Activated naive CD4-positive, alpha-beta T cell treated with Interleukin-2 at 50 U/mL for 16 hours (primary cell): ENCODE measurements around the gene ASPSCR1.
"Not testable (repeated sequence)": the region's sequence is repeated elsewhere in the genome, so short reads cannot be mapped to it uniquely, and the experiment has no call there.

Source experiments
- DNase-seq: peaks from one replicate; pipeline ENCODE4 v3.0.0-alpha.2; 2020

Gene ASPSCR1

GRCh38 chr17:81942167-81942553 is 35.3 kb upstream of the ASPSCR1 start:
- no peak for DNase-seq

DNA sequence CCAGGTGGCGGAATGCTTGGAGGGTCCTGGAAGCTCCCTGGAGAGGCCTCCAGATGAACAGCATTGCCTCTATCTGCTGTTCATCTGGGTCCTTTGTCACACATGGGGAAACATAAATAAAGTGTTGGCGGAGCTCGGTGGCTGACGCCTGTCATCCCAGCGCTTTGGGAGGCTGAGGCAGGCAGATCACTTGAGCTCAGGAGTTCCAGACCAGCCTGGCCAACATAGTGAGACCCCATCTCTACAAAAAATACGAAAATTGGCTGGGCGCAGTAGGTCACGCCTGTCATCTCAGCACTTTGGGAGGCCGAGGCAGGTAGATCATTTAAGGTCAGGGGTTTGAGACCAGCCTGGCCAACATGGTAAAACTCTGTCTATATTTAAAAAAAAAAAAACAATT is 32.6 kb upstream of the ASPSCR1 start:
- no peak for DNase-seq

DNA sequence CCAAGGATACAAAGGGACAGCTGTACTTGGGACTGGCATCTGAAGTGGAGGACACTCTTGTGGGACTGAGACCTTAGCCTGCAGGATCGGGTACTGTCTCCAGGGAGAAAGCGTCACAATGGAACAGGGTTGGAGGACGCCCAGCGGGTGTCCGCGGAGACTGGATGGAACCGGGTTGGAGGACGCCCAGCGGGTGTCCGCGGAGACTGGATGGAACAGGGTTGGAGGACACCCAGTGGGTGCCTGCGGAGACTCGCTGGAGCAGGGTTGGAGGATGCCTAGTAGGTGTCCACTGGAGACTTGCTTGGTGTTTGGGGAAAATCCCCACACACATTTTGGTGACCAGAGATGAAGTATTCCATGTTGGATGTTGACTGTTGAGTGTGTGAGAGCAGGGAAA is 30.2 kb upstream of the ASPSCR1 start, which contains the start of gene MYADML2:
Gene MYADML2 (minus strand): TSS at position 45 of the 400 bp plus-strand sequence. CDS start 5,492 bp downstream, outside the sequence.
- DNase-seq, result no peak

- no peak for DNase-seq
Observed at GRCh38 chr17:81948635-81949378, 28.6 kb upstream of the ASPSCR1 start.

GRCh38 chr17:81950501-81950900 is 26.9 kb upstream of the ASPSCR1 start:
- DNase-seq, result no peak

GRCh38 chr17:81951785-81952684 is 25.4 kb upstream of the ASPSCR1 start:
- no peak for DNase-seq

GRCh38 chr17:81952792-81953228 is 24.6 kb upstream of the ASPSCR1 start:
- DNase-seq, result no peak

DNA sequence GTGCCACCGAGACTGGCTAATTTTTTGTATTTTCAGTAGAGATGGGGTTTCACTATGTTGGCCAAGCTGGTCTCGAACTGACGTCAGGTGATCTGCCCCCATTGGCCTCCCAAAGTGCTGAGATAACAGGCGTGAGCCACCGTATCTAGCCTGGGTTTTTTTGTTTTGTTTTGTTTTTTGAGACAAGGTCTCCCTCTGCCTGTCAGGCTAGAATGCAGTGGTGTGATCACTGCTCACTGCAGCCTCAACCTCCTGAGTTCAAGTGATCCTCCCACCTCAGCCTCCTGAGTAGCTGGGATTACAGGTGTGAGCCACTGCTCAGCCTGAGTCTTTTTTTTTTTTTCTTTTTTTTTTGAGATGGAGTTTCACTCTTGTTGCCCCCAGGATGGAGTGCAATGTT is 24.0 kb upstream of the ASPSCR1 start:
- DNase-seq, result not testable (repeated sequence)

DNA sequence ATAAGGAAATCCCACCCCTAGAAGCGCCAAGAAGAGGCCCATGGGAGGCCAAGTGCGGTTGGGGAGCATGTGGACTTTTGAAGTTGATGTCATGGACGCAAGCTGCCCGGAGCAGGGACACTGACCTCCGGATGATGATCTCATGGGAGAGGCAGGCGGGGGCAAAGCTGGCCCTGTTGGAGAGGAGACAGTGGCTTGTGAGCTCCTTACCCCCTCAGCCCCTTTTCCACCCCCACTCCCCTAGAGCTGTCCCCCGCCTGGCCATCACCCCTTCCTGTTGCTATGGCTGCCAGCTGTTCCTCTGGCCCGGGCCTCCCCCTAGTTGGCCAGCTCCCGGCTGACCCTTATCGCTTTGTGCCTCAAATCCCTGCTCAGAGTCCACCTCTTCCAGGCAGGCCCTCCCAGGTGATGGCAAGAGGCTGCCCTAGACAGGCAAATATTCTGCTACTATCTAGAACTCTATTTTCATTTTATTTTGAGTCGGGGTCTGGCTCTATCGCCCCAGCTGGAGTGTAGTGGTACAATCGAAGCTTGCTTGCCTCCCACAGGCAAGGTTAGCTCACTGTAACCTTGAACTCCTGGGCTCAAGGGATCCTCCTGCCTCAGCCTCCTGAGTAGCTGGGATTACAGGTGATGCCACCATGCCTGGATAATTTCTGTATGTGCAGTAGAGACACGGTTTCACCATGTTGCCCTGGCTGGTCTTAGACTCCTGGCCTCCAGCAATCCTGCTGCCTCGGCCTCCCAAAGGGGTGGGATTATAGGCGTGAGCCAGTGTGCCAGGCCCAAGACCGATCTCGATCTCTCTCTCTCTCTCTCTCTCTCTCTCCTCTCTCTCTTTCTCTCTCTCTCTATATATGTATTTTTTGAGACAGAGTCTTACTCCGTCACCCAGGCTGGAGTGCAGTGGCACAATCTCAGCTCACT is 23.0 kb upstream of the ASPSCR1 start:
- no peak for DNase-seq

DNA sequence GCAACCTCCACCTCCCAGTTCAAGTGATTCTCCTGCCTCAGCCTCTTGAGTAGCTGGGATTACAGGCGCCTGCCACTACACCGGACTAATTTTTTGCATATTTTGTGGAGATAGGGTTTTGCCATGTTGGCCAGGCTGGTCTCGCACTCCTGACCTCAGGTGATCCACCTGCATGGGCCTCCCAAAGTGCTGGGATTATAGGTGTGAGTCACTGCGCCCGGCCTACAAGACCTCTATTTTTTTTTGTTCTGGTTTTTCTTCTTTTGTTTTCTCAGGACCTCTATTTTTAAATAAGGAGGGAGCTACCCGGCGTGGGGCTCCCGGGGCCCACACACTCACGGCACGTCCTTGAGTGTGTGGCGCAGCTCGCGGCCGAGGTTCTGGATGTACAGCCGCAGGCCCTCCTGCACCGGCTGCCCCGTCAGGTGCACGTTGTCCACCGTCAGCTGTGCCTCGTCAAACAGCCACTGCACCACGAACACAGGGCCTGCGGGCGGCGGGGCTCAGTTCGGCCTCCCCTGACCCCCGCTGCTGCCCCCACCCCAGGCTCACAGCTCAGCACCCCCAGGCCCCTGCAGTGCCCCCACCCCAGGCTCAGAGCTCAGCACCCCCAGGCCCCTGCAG is 22.3 kb upstream of the ASPSCR1 start:
- DNase-seq, result no peak

GRCh38 chr17:81955756-81956544 is 21.5 kb upstream of the ASPSCR1 start:
- no peak for DNase-seq

DNA sequence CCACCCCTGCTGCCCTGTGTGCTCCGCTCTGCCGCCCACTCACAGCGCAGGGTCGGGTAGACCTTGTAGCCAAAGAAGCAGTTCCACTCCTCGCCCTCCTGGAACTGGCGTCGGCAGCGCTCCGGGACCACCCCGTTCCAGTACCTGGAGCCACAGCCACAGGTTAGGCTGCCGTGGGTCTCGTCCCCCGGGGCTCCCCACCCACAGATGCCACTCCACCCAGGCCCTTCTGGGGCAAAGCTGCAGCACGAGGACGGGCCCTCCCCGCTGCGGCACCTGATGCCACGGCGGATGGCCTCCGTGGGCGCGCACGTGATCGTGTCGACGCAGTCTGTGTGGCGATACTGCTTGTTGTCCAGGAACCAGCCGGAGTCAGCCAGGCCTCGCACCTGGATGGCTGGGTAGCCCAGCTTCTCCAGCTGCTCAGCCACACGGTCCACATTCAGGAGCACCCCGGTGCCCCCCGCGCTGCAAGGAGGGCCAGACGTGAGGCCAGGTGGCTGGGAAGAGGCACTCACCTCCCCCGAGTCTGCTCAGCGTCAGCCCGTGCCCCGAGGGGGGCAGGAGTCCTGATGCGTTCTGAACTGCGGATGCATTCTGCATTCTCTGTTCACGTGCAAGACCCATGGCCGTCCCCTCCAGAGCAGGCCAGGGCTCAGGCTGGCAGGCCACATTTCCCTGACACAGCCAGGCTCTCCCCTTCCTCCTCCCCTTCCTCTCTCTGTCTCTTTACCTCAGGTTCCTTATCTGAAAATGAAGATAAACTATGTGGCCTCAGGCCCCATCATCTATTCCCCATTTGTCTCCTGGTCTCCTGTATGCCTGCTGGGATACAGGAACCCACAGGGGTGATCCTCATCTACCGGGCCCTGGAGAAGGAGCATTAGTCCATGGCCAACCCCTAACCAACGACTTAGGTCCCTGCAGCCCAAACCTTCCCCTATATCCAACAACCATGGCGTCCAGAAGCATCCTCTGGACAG is 20.5 kb upstream of the ASPSCR1 start:
- DNase-seq, result no peak

- DNase-seq, result no peak
Observed at GRCh38 chr17:81957691-81958432, 19.6 kb upstream of the ASPSCR1 start.

- DNase-seq, result no peak
Observed at GRCh38 chr17:81958633-81959342, 18.6 kb upstream of the ASPSCR1 start.

- DNase-seq, result peak; percentile 80
Observed at GRCh38 chr17:81959362-81960129, 17.9 kb upstream of the ASPSCR1 start.

DNA sequence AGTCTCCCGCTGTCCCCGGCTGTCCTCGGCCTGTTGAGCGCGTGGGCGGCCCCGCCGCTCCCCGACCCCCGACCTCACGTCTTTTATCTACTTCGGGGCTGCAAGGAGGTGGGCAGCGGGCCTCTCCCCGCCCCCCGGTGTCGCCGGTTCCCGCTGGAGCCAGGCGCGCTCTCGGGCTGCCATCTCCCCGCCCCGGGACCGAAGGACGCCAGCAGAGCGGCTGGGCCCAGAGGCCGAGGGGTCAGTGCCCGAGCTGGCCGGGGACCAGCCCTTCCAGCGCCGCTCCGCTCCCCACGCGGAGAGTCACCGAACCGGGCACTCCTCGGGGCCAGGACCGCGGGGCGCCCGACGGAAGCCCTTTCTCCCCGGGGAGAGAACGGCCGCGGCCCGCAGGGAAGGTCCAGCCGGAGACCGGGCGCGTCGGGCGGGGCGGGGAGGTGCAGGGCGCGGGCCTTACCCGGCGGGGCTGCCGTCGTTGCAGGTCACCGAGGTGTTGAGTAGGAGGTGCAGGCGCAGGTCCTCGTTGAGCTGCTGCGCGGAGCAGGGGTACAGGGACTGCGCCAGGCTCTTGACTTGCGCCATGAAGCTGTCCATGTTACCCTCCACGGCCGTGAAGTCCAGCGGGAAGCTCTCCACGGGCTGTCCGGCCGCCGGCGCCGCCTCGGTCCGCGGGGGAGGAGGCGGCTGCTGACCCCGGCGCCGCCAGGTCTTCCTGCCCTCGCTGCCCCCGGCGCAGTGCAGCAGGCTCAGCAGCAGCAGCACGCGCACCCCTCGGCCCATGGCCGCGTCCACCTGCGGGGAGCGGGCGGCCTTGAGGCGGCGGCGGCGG is 17.1 kb upstream of the ASPSCR1 start:
- DNase-seq, result no peak

GRCh38 chr17:81961087-81961511 is 16.3 kb upstream of the ASPSCR1 start, which contains the start of gene NOTUM:
NOTUM (minus strand) TSS chr17:81961187; CDS start chr17:81960909, 278 bp downstream.
- DNase-seq, result no peak
